OCI-LY3 (cell line): ENCODE results near the gene ERC1.

Experiments used
- H2AFZ ChIP-seq: fragments of 200-600, 300-600 bp; shearing (Covaris generic); 2 replicates; pipeline ENCODE4 v1.6.0; 2014; ENCODE audit warnings: antibody characterized with exemption, low read depth, low read length
- H3K27ac ChIP-seq: fragments of 200-600, 300-600 bp; sonication (generic); 2 replicates; pipeline ENCODE4 v1.5.1; 2014; ENCODE audit warnings: mild to moderate bottlenecking, low read length, moderate library complexity, mixed read lengths
- H3K27me3 ChIP-seq: fragments of 200-600, 300-600 bp; sonication (generic); 2 replicates; pipeline ENCODE4 v1.6.1; 2014; ENCODE audit warnings: low read depth, low read length, mixed read lengths
- H3K36me3 ChIP-seq: fragments of 200-600, 300-600 bp; sonication (generic); replicated peaks from 2 replicates; pipeline ENCODE3; 2014; ENCODE audit warnings: low read depth, low read length, mixed read lengths
- H3K4me1 ChIP-seq: fragments of 300-600, 200-600 bp; sonication (generic); 2 replicates; pipeline ENCODE4 v1.6.1; 2014; ENCODE audit warnings: low read length, mixed read lengths
- H3K4me2 ChIP-seq: fragments of 200-600, 300-600 bp; sonication (generic); 2 replicates; pipeline ENCODE4 v1.6.1; 2014; ENCODE audit warnings: low read length, mixed read lengths
- H3K4me3 ChIP-seq: fragments of 300-600, 200-600 bp; sonication (generic); 2 replicates; pipeline ENCODE4 v1.5.1; 2014; ENCODE audit warnings: antibody characterized with exemption, mild to moderate bottlenecking, low read length, moderate library complexity
- H3K79me2 ChIP-seq: fragments of 300-600, 200-600 bp; shearing (Covaris generic); 2 replicates; pipeline ENCODE4 v1.6.1; 2014; ENCODE audit warnings: mild to moderate bottlenecking, low read length, mixed read lengths
- H3K9ac ChIP-seq: fragments of 300-600, 200-600 bp; shearing (Covaris generic); 2 replicates; pipeline ENCODE4 v1.6.0; 2014; ENCODE audit warnings: mild to moderate bottlenecking, low read length, moderate library complexity
- H3K9me3 ChIP-seq: fragments of 200-600, 300-600 bp; shearing (Covaris generic); 2 replicates; pipeline ENCODE4 v1.6.1; 2014; ENCODE audit warnings: low read length, mixed read lengths; ENCODE audit not compliant: insufficient read depth
- H4K20me1 ChIP-seq: fragments of 200-600, 300-600 bp; sonication (generic); 2 replicates; pipeline ENCODE4 v1.6.1; 2016; ENCODE audit warnings: low read length, mixed read lengths; ENCODE audit not compliant: insufficient read depth
- CTCF ChIP-seq: fragments of 200-600, 300-600 bp; sonication (generic); IDR thresholded peaks from 2 replicates; pipeline ENCODE4 v1.5.1; 2014; ENCODE audit warnings: antibody characterized with exemption, low read length, low read depth
- EZH2phosphoT487 ChIP-seq: fragments of 200-600 bp; shearing (Covaris generic); IDR thresholded peaks from 2 replicates; pipeline ENCODE4 v1.6.1; 2018; ENCODE audit warnings: antibody characterized with exemption, mixed run types, low read depth

The ERC1 gene

GRCh38 chr12:1395421-1395955, 404.5 kb downstream of the ERC1 start:
- H3K27me3 ChIP-seq, result no peaks in the 10 kb centered on the region
- no peak overlapping the region for H3K9ac ChIP-seq
- H3K79me2 ChIP-seq, result no peaks in the 10 kb centered on the region
- H3K4me2 ChIP-seq, result no peak overlapping the region
- no peak overlapping the region for H3K27ac ChIP-seq
- H3K36me3 ChIP-seq, result peaks cover 16% of the 10 kb centered on the region
- no peaks in the 10 kb centered on the region for H4K20me1 ChIP-seq
- H3K9me3 ChIP-seq, result peaks cover 13% of the 10 kb centered on the region; the same call in 1 of the 2 replicates
- H3K4me1 ChIP-seq, result no peaks in the 10 kb centered on the region
- no peak overlapping the region for H2AFZ ChIP-seq
- TF ChIP-seq EZH2phosphoT487 (no peak), CTCF (no peak)
- no peak overlapping the region for H3K4me3 ChIP-seq

- H3K9ac ChIP-seq, result no peak overlapping the region
- H3K27ac ChIP-seq, result no peak overlapping the region
- H3K4me1 ChIP-seq, result no peaks in the 10 kb centered on the region
- no peak for TF ChIP-seq EZH2phosphoT487
- no peak for TF ChIP-seq CTCF
- no peaks in the 10 kb centered on the region for H3K27me3 ChIP-seq
- H3K4me3 ChIP-seq, result no peak overlapping the region
- H4K20me1 ChIP-seq, result no peaks in the 10 kb centered on the region
- no peak overlapping the region for H3K4me2 ChIP-seq
- no peaks in the 10 kb centered on the region for H3K79me2 ChIP-seq
- no peaks in the 10 kb centered on the region for H3K9me3 ChIP-seq
- no peaks in the 10 kb centered on the region for H3K36me3 ChIP-seq
- no peak overlapping the region for H2AFZ ChIP-seq
These were observed 407.6 kb downstream of the ERC1 start for GRCh38 chr12:1398673-1399072.

- H3K27me3 ChIP-seq, result no peaks in the 10 kb centered on the region
- H3K4me3 ChIP-seq, result no peak overlapping the region
- no peak overlapping the region for H3K9ac ChIP-seq
- no peaks in the 10 kb centered on the region for H4K20me1 ChIP-seq
- H3K36me3 ChIP-seq, result no peaks in the 10 kb centered on the region
- TF ChIP-seq CTCF, result no peak
- TF ChIP-seq EZH2phosphoT487, result no peak
- H2AFZ ChIP-seq, result no peak overlapping the region
- H3K4me1 ChIP-seq, result no peaks in the 10 kb centered on the region
- H3K79me2 ChIP-seq, result no peaks in the 10 kb centered on the region
- H3K9me3 ChIP-seq, result no peaks in the 10 kb centered on the region
- H3K4me2 ChIP-seq, result no peak overlapping the region
- H3K27ac ChIP-seq, result no peak overlapping the region
These were observed 410.9 kb downstream of the ERC1 start for GRCh38 chr12:1401891-1402290.

- H3K4me3 ChIP-seq, result no peak overlapping the region
- H3K9ac ChIP-seq, result no peak overlapping the region
- TF ChIP-seq CTCF, result no peak
- no peak for TF ChIP-seq EZH2phosphoT487
- H2AFZ ChIP-seq, result no peak overlapping the region
- H3K27ac ChIP-seq, result no peak overlapping the region
- H3K4me1 ChIP-seq, result no peaks in the 10 kb centered on the region
- no peaks in the 10 kb centered on the region for H3K36me3 ChIP-seq
- no peaks in the 10 kb centered on the region for H3K79me2 ChIP-seq
- H4K20me1 ChIP-seq, result no peaks in the 10 kb centered on the region
- no peaks in the 10 kb centered on the region for H3K27me3 ChIP-seq
- H3K4me2 ChIP-seq, result no peak overlapping the region
- H3K9me3 ChIP-seq, result no peaks in the 10 kb centered on the region
These were observed 412.4 kb downstream of the ERC1 start for GRCh38 chr12:1403417-1403816.
